Measurements from ENCODE around the gene NANOS2.
A peak's percentile ranks its signal among the peaks of the same experiment; 100 is the strongest.

Gene NANOS2

DNA sequence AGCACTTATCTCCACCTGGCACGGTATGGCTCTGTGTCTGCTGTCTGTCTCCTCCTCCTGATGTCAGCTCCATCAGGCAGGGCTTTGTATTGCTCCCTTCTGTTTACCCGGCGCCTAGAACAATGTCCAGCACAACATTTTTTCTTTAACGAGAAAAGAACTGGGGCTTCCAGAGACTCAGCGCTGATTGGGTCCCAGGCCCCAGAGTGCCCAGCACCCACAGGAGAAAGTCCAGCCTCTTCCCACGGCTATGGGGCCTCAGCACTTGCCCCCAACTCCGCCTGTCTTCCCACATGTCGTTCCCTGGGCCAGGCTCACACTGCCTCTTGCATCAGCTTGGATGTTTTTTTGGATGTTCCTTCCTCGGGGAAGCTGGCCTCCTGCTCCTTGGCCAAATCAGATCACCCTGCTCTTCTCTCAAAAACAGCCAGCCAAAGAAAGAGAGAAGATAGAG, 19.0 kb downstream of the NANOS2 start:
- DNase-seq (ENCODE audit: low read depth) = no peak

DNA sequence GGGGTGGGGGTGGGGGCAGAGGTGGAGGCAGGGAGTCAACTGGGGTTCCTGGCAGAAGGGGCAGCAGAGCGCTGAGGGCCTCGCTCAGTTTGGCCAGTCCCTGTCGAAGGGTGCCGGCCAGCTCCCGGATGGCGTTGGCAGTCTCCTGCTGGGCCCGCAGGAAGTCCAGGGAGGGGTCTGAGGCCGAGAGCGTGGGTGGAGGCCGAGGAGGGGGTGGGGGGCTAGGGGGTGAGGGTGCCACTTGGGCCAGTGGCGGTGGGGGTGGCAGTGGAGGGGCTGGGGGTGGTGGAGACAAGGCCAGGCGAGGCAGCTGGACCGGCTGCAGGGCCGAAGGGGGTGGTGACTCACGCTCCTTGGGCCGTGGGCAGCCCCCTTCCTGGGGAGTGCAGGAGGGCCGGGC, 23.7 kb downstream of the NANOS2 start:
- no peak for DNase-seq (ENCODE audit: low read depth)

- DNase-seq (ENCODE audit: low read depth) = no peak
Measured at GRCh38 chr19:45889210-45889885, 25.2 kb downstream of the NANOS2 start.

- no peak for DNase-seq (ENCODE audit: low read depth)
Measured at GRCh38 chr19:45887200-45887710, 27.3 kb downstream of the NANOS2 start.

- peak; percentile 77 for DNase-seq (ENCODE audit: low read depth)
Measured at GRCh38 chr19:45886427-45887199, 28.0 kb downstream of the NANOS2 start.

- peak; percentile 64 for DNase-seq (ENCODE audit: low read depth)
Measured at GRCh38 chr19:45885556-45886426, 28.8 kb downstream of the NANOS2 start, which contains the start of gene IRF2BP1. IRF2BP1 (minus strand) TSS chr19:45886141; CDS start chr19:45885774, 367 bp downstream.

DNA sequence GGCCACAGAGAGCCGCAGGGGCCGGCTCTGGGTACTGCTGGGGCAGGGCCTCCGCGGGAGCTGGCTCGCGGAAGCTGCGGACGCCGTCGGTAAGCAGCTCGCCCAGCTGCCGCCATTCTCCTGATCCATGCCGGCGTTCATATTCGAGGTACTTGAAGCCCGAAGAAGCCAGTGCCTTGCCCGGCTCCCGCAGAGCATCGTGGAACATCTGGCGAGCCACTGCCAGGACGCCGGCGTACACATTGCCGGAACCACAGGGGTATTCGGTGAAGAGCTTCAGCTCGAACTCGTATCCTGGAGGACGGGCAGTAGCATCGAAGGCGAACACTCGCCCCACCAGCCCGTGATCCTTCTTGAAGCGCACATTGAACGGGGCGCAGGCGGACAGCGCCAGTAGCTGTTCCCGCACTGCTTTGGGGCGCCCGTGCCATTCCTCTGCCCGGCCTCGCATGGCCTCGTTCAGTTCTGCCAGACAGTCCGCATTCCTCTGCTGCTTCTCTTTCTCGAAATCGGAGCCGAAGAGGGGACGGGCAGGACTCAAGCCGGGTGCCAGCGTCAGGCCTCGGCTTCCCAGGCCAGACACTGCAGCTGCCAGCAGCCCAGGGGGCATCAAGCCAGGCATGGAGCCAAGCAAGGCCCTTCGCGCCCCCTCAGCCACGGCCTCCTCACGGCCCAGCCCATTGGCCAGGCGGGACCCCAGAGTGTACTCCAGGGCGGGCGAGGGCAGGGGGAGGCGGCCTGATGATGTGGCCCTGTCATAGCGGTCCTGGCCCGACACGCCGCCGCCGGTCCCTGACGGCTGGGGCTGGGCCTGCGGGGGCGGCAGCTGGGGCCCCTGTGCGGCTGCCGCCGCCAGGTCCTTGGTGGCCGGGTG, 29.7 kb downstream of the NANOS2 start:
- DNase-seq (ENCODE audit: low read depth) = no peak

DNA sequence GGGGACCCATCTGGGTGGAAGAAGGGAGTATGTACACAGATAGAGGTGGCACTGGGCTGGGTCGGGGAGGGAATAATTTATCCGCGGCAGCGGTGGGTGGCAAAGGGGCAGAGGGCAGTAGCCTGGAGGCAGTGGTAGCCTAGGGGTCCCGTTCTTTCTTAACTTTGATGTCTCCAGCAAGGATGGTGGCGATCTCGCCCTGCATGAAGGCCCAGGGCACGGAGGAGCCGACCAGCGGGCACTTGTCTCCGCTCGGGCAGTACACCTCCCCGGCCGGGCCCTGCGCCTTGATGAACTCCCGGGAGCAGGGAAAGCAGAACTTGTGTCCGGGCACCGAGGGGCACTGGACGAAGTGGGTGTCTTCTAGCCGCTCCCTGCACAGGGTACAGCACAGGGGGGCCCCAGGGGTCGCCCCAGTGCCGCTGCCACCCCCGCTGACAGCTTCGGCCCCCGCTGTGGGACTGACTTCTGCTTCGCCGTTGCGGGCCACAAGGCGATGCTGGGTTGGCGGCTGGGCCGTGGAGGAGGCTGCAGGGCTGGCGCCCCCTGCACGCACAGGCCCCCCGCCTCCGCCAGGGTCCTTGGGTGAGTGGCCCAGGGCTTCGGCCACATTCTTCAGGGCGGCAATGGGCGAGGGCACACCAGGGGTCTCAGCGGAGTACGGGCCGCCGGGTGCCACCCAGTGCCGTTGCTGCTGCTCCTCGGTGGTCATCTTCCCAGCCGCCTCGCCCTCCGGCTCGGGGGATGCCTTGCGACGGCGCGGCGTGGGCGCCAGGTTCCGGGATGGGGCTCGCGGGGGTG, 30.5 kb downstream of the NANOS2 start:
- no peak for DNase-seq (ENCODE audit: low read depth)

GRCh38 chr19:45883586-45883880, 31.0 kb downstream of the NANOS2 start:
- DNase-seq (ENCODE audit: low read depth) = no peak

- DNase-seq (ENCODE audit: low read depth) = no peak
Measured at GRCh38 chr19:45882652-45883585, 31.7 kb downstream of the NANOS2 start.

DNA sequence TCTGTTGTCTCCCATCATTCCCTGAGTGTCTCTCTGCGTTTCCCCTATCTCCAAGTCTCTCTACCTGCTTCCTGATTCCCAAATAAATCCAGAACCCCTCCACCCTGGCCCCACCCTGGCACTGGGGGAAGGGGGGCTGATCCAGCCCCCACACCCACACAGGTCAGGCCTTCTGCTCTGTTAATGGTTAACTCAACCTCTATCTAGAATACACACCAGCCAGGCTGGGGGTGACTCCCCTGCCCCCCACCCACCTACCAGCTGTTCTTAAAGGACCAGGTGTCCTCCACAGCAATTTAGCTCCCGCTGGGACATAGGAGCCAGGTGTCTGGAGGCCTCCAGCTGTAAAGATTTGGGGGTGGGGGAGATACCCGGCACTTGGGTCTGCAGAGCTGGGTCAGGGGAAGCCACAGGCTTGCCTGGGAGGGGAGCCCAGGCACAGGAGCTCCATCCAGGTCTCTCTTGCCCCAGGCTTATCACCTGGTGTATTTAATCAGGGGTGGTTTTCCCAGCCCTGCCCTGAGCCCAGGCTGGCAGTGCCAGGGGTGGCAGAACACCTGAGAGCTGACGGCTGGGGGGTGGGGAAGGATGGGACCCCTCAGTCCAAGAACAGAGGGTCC, 32.6 kb downstream of the NANOS2 start:
- DNase-seq (ENCODE audit: low read depth) = no peak

- no peak for DNase-seq (ENCODE audit: low read depth)
Measured at GRCh38 chr19:45881082-45881908, 33.3 kb downstream of the NANOS2 start.

GRCh38 chr19:45879971-45880370, 34.6 kb downstream of the NANOS2 start:
- no peak for DNase-seq (ENCODE audit: low read depth)

GRCh38 chr19:45879055-45879454, 35.5 kb downstream of the NANOS2 start:
- no peak for DNase-seq (ENCODE audit: low read depth)

- DNase-seq (ENCODE audit: low read depth) = no peak
Measured at GRCh38 chr19:45878043-45878794, 36.4 kb downstream of the NANOS2 start.

- no peak for DNase-seq (ENCODE audit: low read depth)
Measured at GRCh38 chr19:45876411-45877197, 38.0 kb downstream of the NANOS2 start.

DNA sequence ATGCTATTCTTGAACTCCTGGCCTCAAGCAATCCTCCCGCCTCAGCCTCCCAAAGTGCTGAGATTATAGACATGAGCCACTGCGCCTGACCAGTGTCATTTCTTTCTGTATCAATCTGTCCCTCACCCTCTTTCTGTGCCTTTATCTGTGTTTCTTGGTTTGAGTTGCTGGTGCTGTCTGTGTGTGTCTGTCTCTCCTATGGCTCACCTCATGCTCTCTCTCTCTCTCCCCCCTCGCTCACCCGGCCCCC, 38.5 kb downstream of the NANOS2 start:
- no peak for DNase-seq (ENCODE audit: low read depth)
